Measurements from ENCODE around the gene SV2B. TPM values are rescaled to one million over a fixed set of nuclear protein-coding genes. Genes with fewer than 3 reads are reported as not detected.

The SV2B gene
- total RNA-seq, 2 donors from 2014 or later, result 6.5 to 8.8 TPM

- no peak overlapping the region for H3K4me3 Mint-ChIP-seq
- no peak overlapping the region for H3K27ac Mint-ChIP-seq
- no peak overlapping the region for H3K9ac ChIP-seq (ENCODE audit: extremely low read depth, low read length, poor library complexity, severe bottlenecking)
Measured at GRCh38 chr15:91308855-91309254, 208.8 kb downstream of the SV2B start.

DNA sequence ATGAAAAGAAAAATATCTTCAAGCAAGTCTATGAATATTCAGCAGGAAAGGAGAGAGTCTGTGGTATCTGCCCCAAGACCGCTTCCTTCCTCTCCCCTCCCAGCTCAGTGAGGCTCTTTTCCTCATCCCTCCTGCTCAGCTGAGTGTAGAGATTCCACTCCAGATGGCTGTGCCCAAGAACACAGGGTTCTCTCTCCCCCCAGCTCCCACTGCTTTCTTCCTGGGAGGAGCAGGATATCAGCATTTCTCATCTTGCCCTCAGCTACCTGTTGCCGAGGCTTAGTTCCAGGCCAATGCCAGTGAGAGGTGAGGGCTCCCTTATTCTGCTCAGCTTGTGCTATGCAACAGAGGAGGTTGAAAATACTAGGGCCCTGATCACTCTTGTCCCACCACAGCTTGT, 211.9 kb downstream of the SV2B start:
- Mint-ChIP-seq H3K27ac (no peak overlapping the region), H3K27me3 (ENCODE audit: insufficient read depth) (no peaks in the 10 kb centered on the region), H3K36me3 (ENCODE audit: low read depth) (no peaks in the 10 kb centered on the region), H3K4me1 (peaks cover 2% of the 10 kb centered on the region), H3K9me3 (no peaks in the 10 kb centered on the region), H3K4me3 (no peak overlapping the region)
- no peaks in the 10 kb centered on the region for H3K9me3 ChIP-seq (ENCODE audit: control insufficient read depth, low read length)
- WGBS, 2 experiments (ENCODE audit: insufficient coverage in 1 of 2, insufficient read length in 1 of 2), result 92 to 100% methylated on average over 1 to 2 of the region's 2 CpGs
- no peaks in the 10 kb centered on the region for H3K4me1 ChIP-seq (ENCODE audit: control insufficient read depth, insufficient read depth, low read length)
- H3K9ac ChIP-seq (ENCODE audit: extremely low read depth, low read length, poor library complexity, severe bottlenecking), result no peak overlapping the region
- no peak for DNase-seq
- no peak overlapping the region for H3K4me3 ChIP-seq (ENCODE audit: low read length)
- no peak for TF ChIP-seq CTCF (conservative IDR thresholded peaks at IDR 0.05)
- H3K36me3 ChIP-seq (ENCODE audit: control insufficient read depth, insufficient read depth, low read length), result no peaks in the 10 kb centered on the region
- H3K27me3 ChIP-seq (ENCODE audit: control insufficient read depth, insufficient read depth, low read length, poor library complexity, severe bottlenecking), result no peaks in the 10 kb centered on the region
- H3K27ac ChIP-seq (ENCODE audit: low read depth, low read length), result no peak overlapping the region

More at GRCh38 chr15:91308855-91309254, 208.8 kb downstream of the SV2B start:
- Histone ChIP-seq H3K27me3 (ENCODE audit: control insufficient read depth, insufficient read depth, low read length, poor library complexity, severe bottlenecking) (no peaks in the 10 kb centered on the region), H3K4me3 (ENCODE audit: low read length) (no peak overlapping the region), H3K9me3 (ENCODE audit: control insufficient read depth, low read length) (no peaks in the 10 kb centered on the region), H3K4me1 (ENCODE audit: control insufficient read depth, insufficient read depth, low read length) (peaks cover under 1% of the 10 kb centered on the region), H3K27ac (ENCODE audit: low read depth, low read length) (no peak overlapping the region), H3K36me3 (ENCODE audit: control insufficient read depth, insufficient read depth, low read length) (no peaks in the 10 kb centered on the region)
- Mint-ChIP-seq H3K9me3 (no peaks in the 10 kb centered on the region), H3K4me1 (peaks cover 9% of the 10 kb centered on the region), H3K27me3 (ENCODE audit: insufficient read depth) (peaks cover 6% of the 10 kb centered on the region), H3K36me3 (ENCODE audit: low read depth) (no peaks in the 10 kb centered on the region)
- 97% methylated on average over 4 of the region's 4 CpGs; no CpG with 5 or more reads in 1 of the 2 experiments for WGBS, 2 experiments (ENCODE audit: insufficient coverage in 1 of 2, insufficient read length in 1 of 2)
- TF ChIP-seq CTCF (conservative IDR thresholded peaks at IDR 0.05), result no peak
- DNase-seq, result no peak

- no peak for TF ChIP-seq CTCF (conservative IDR thresholded peaks at IDR 0.05)
- Histone ChIP-seq H3K27ac (ENCODE audit: low read depth, low read length) (no peak overlapping the region), H3K36me3 (ENCODE audit: control insufficient read depth, insufficient read depth, low read length) (no peaks in the 10 kb centered on the region), H3K4me3 (ENCODE audit: low read length) (no peak overlapping the region), H3K4me1 (ENCODE audit: control insufficient read depth, insufficient read depth, low read length) (no peaks in the 10 kb centered on the region), H3K9me3 (ENCODE audit: control insufficient read depth, low read length) (no peaks in the 10 kb centered on the region), H3K27me3 (ENCODE audit: control insufficient read depth, insufficient read depth, low read length, poor library complexity, severe bottlenecking) (no peaks in the 10 kb centered on the region), H3K9ac (ENCODE audit: extremely low read depth, low read length, poor library complexity, severe bottlenecking) (no peak overlapping the region)
- Mint-ChIP-seq H3K4me1 (peaks cover 16% of the 10 kb centered on the region), H3K9me3 (no peaks in the 10 kb centered on the region), H3K27ac (no peak overlapping the region), H3K27me3 (ENCODE audit: insufficient read depth) (no peaks in the 10 kb centered on the region), H3K36me3 (ENCODE audit: low read depth) (no peaks in the 10 kb centered on the region), H3K4me3 (no peak overlapping the region)
- no peak for DNase-seq
- WGBS, 2 experiments (ENCODE audit: insufficient coverage in 1 of 2, insufficient read length in 1 of 2), result 82 to 88% methylated on average over 3 to 7 of the region's 7 CpGs
Measured at GRCh38 chr15:91316126-91316525, 216.1 kb downstream of the SV2B start.
